Stomach (tissue), 4 donors: ENCODE results near the gene LCP1.

Experiments used
- POLR2A ChIP-seq, 4 donors: fragments of 450-650 bp; IDR thresholded peaks; one replicate each; pipeline ENCODE4 v1.6.1; 2016; ENCODE audit warnings: antibody characterized with exemption in 4 of 4, control low read depth in 2 of 4, mild to moderate bottlenecking in 1 of 4, moderate library complexity in 1 of 4
- TF ChIP-seq, protein P1 (sequence below), 7 experiments: fragments of 450-650 bp in 4 of 7; fragments of 200-600 bp in 3 of 7; sonication (generic) in 3 of 7; IDR thresholded peaks; one replicate each; pipeline ENCODE4 v1.5.1; 2016 to 2019; ENCODE audit warnings: antibody characterized with exemption in 7 of 7, control low read depth in 2 of 7, mild to moderate bottlenecking in 1 of 7

DNA sequence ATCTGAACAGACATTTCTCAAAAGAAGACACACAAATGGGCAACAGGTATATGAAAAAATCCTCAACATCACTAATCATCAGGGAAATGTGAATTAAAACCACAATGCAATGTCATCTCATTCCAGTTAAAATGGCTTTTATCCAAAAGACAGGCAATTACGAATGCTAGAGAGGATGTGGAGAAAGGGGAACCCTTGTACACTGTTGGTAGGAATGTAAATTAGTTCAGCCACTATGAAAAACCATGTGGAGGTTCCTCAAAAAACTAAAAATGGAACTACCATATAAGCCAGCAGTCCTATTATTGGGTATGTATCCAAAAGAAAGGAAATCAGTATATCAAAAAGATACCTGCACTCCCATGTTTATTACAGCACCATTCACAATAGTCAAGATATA is 104.7 kb downstream of the LCP1 start:
- TF ChIP-seq POLR2A (IDR thresholded peaks at IDR 0.05), result no peak
- TF ChIP-seq, protein P1, sequence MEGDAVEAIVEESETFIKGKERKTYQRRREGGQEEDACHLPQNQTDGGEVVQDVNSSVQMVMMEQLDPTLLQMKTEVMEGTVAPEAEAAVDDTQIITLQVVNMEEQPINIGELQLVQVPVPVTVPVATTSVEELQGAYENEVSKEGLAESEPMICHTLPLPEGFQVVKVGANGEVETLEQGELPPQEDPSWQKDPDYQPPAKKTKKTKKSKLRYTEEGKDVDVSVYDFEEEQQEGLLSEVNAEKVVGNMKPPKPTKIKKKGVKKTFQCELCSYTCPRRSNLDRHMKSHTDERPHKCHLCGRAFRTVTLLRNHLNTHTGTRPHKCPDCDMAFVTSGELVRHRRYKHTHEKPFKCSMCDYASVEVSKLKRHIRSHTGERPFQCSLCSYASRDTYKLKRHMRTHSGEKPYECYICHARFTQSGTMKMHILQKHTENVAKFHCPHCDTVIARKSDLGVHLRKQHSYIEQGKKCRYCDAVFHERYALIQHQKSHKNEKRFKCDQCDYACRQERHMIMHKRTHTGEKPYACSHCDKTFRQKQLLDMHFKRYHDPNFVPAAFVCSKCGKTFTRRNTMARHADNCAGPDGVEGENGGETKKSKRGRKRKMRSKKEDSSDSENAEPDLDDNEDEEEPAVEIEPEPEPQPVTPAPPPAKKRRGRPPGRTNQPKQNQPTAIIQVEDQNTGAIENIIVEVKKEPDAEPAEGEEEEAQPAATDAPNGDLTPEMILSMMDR (IDR thresholded peaks at IDR 0.05), result no peak
